Activated T-helper 1 cell treated with anti-CD3 and anti-CD28 coated beads, Interleukin-12 subunit alpha, Interleukin-12 subunit beta, Interleukin-2, Interleukin-4 antibody, amounts not matched to agents 30 ng/mL and 10 ng/mL and 1 ng/mL, durations not matched to agents 14 hours and 24 hours and 36 hours (primary cell): ENCODE measurements around the gene BTBD2. TPM values are rescaled to one million over a fixed set of nuclear protein-coding genes. Genes with fewer than 3 reads are reported as not detected.

Experiments used
- DNase-seq: peaks from one replicate; pipeline ENCODE4 v3.0.0; 2021; ENCODE audit warnings: low spot score
- H3K27ac Mint-ChIP-seq: one replicate; pipeline ENCODE4 v1.8.0; 2021; ENCODE audit warnings: mild to moderate bottlenecking, mixed read lengths
- H3K27me3 Mint-ChIP-seq: one replicate; pipeline ENCODE4 v1.8.0; 2022; ENCODE audit warnings: mild to moderate bottlenecking, moderate library complexity, mixed read lengths; ENCODE audit not compliant: insufficient read depth
- H3K36me3 Mint-ChIP-seq: one replicate; pipeline ENCODE4 v1.8.0; 2021; ENCODE audit warnings: low read depth, mixed read lengths
- H3K4me1 Mint-ChIP-seq: one replicate; pipeline ENCODE4 v1.8.0; 2021; ENCODE audit warnings: low read depth, mixed read lengths
- H3K4me3 Mint-ChIP-seq: one replicate; pipeline ENCODE4 v1.8.0; 2021; ENCODE audit warnings: mild to moderate bottlenecking, moderate library complexity, mixed read lengths
- H3K9me3 Mint-ChIP-seq: one replicate; pipeline ENCODE4 v1.8.0; 2021; ENCODE audit warnings: mixed read lengths
- intact Hi-C: fragments of 100-400 bp; cut with micrococcal nuclease; formaldehyde crosslinking; loops from one replicate; pipeline ENCODE4 v1.15.1; 2024
- total RNA-seq: library from RNA; stranded (reverse); gene quantifications from 2 replicates; pipeline ENCODE4 v1.2.3, GENCODE V29; 2022

The BTBD2 gene
- total RNA-seq, 1 donor from 2014 or later: 27.5 TPM

DNA sequence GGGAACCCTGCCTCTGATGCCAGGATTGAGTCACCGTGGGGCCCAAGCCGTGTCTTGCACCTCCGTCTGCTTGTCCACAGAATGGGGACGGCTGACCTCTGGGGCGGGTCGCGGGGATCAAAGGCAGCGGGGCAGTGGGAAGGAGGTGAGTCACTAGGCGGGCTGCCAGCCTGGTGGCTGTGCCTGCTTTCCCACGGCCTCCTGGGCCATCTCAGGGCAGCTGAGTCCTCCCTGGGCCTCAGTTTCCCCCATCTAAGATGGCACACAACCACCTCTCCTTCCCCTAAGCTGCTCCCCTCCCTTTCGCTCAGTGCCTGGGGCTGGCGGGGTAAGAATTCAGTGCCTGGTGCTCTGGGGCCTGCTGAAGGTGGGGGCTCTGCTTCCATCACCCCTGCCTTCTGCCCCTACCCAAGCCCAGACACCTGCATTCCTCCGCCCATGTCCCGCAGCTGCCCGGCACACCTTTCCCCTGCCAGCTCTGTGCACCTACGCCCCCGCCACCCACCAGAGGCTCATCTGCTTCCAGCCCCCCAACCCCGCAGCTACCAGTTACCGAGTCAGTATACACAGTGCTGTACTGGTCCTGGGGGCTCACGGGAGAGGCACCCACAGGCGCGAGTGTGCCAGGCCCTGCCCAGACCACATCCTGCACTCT lies 32.1 kb upstream of the BTBD2 start:
- H3K9me3 Mint-ChIP-seq: no peaks in the 10 kb centered on the region
- H3K27ac Mint-ChIP-seq: no peak overlapping the region
- H3K4me3 Mint-ChIP-seq: peak overlapping the region; percentile 30
- DNase-seq: no peak
- no peaks in the 10 kb centered on the region for H3K27me3 Mint-ChIP-seq
- H3K4me1 Mint-ChIP-seq: peaks cover 19% of the 10 kb centered on the region
- intact Hi-C loops: no loop called here
- H3K36me3 Mint-ChIP-seq: no peaks in the 10 kb centered on the region

DNA sequence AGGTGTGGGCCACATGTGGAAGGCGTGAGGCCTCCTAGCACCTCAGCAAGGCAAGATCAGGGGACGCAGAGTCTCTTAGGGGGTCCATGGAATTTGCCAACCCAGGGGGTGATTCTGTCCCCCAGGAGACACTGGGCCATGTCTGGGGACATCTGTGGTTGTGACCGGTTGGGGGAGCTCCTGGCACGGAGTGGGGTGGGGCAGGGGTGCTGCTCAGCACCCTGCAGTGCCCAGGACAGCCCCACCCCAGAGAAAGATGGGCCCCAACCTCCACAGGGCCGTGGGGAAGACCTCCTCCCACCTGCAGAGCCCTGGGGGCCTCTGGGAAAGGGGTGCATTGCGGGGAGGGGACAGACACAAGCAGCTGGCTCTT lies 31.5 kb upstream of the BTBD2 start:
- Mint-ChIP-seq H3K27me3 (no peaks in the 10 kb centered on the region), H3K27ac (peak overlapping the region; percentile 34), H3K4me3 (no peak overlapping the region), H3K4me1 (peaks cover 15% of the 10 kb centered on the region), H3K36me3 (no peaks in the 10 kb centered on the region), H3K9me3 (no peaks in the 10 kb centered on the region)
- intact Hi-C loops: no loop called here
- DNase-seq: no peak

DNA sequence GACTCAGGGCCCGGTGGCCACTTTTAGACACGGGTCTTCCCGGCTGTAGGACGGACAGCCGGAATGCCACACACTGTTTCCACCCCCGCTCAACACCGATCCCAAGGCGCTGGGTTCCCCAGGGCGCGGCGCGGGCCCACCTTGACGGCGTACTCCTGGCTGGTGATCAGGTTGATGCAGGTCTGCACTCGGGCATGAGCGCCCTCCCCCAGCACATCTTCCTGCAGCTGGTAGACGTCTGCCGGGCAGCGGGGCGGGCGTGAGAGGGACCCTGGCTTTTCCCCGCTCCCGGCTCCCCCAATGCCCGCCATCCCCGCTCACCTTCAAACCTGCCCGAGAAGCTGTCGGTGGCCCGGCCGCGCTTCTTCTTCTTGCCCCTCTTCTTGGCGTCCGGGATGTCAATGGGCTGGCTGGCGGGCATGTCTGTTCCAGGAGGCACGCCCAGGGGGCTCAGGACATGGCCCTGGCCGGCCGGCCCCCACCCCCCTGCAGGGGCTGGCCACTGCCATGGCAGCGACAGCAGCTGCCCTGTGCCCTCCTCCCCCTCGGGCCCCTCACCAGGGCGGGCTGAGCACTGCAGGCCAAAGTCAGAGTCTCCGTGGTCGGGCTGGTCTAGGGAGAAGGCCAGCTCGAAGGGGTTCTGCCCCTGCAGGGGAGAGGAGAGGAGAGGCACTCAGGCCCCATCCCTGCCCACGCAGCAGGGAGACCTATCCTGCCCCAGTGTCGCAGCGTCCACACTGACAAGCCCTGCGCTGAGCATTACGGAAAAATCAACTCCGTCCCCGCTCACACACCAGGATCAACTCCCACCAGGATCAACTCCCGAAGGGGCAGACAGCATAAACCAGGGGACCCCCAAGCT lies 30.8 kb upstream of the BTBD2 start:
- Mint-ChIP-seq H3K27ac (no peak overlapping the region), H3K4me1 (peaks cover 10% of the 10 kb centered on the region), H3K27me3 (no peaks in the 10 kb centered on the region), H3K36me3 (peaks cover 1% of the 10 kb centered on the region), H3K9me3 (no peaks in the 10 kb centered on the region), H3K4me3 (peak overlapping the region; percentile 37)
- intact Hi-C loops: no loop called here
- DNase-seq: no peak

DNA sequence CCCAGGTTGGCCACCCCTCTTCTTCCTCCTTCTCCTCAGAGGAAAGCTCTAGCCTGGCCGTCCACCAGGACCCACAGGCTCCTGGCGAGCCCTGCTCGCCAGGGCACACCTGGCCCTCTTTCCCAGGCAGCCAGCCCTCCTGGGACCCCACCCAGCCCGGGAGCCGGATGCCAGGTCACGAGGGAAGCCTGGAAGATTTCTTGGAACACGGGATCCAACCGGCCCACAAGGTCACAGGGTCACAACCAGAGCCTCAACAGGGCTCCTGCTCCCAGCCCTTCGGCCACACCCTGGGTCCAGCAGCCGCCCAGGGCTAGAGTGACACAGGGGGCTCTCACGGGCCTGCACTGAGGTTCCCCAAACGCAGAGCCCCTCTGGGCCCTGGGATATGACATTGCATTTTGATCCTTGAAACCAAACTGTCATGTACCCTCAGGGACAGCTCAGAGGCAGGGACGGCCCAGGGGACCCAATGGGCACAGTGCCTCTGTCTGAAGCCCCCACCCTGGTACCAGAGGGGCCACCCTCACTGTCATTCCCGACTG lies 30.1 kb upstream of the BTBD2 start:
- peaks cover 10% of the 10 kb centered on the region for H3K4me1 Mint-ChIP-seq
- no peak for DNase-seq
- intact Hi-C loops: no loop called here
- no peak overlapping the region for H3K4me3 Mint-ChIP-seq
- H3K27ac Mint-ChIP-seq: no peak overlapping the region
- no peaks in the 10 kb centered on the region for H3K27me3 Mint-ChIP-seq
- H3K9me3 Mint-ChIP-seq: no peaks in the 10 kb centered on the region
- H3K36me3 Mint-ChIP-seq: peaks cover 5% of the 10 kb centered on the region

DNA sequence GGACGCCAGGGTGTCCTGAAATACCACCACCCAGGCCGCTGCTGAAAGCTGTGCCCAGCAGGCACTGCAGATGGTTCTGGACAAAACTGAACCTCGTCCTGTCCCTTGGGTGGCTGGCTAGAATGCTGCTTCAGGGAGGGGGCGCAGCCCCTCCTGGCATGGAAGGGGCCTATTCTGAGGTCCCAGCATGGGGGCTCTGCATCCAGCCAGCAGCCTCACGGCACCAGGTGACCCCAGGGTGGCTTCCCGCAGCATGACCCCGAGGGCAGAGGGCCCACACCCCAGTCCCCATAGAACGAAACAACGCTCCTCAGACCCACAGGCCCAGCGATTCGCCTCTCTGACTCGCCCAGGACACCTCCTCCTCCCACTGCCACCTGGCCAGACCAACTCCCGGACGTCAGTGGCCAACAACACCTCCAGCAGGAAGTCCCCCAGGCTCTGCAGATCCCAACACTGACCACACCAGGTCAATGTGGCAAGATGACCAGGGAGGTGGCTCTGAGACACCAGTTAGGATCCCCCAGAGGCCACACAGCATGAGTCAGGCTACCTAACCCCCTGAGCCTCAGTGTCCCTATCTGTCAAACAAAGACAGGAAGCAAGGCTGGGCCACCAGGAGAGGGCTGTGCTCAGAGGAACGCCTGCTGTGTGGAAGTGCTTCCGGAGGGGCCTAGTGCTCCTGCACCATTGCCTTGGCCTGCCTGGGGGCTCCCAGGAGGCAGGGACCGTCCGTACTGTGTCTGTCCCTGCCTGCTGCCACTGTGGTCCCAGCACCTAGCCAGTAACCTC lies 29.4 kb upstream of the BTBD2 start:
- no peak overlapping the region for H3K4me3 Mint-ChIP-seq
- H3K27ac Mint-ChIP-seq: peak overlapping the region; percentile 55
- H3K4me1 Mint-ChIP-seq: peaks cover 10% of the 10 kb centered on the region
- peaks cover 7% of the 10 kb centered on the region for H3K36me3 Mint-ChIP-seq
- intact Hi-C loops: loop anchor here (5.0 kb wide), 1 partner anchor 107 kb away; the partner anchor contains the start of gene AP3D1
- no peaks in the 10 kb centered on the region for H3K27me3 Mint-ChIP-seq
- no peak for DNase-seq
- H3K9me3 Mint-ChIP-seq: no peaks in the 10 kb centered on the region

DNA sequence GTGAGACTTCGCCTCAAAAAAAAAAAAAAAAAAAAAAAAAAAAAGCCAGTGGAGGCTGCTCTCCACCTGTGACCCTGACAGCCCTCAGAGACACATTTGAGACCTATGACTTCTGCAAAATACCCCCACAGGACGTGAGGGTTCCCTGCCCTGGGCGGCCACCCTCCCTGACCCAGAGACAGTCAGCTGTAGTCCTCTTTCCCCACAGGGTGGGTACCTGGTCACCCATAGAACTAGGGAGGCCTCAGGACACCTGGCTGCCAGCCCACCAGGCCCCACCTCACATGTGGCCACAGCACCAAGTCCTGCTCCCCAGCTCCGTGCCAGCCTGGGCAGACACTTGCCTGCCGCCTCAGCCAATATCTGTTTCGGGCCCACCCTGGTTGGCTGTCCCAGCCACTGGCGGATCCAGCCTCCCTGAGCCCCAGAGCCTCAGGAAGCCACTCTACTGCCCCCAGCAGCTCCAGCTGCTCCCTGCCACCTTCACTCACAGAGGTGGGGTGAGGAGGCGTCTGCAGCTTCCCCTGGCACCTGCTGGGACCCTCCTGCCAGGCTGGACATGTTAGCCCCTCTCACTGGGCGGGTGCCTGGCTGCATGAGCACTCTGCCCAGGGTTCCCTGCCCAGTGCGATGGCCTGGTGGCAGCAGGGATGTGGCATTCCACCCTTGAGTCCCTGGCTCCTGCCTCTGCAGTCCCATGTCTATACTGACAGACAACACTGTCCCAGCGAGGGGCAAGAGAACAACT lies 28.6 kb upstream of the BTBD2 start:
- Mint-ChIP-seq H3K4me1 (peaks cover 8% of the 10 kb centered on the region), H3K4me3 (no peak overlapping the region), H3K27me3 (no peaks in the 10 kb centered on the region), H3K9me3 (no peaks in the 10 kb centered on the region), H3K27ac (no peak overlapping the region), H3K36me3 (peaks cover 10% of the 10 kb centered on the region)
- intact Hi-C loops: loop anchor here (5.0 kb wide), 1 partner anchor 108 kb away; the partner anchor contains the start of gene AP3D1
- no peak for DNase-seq

DNA sequence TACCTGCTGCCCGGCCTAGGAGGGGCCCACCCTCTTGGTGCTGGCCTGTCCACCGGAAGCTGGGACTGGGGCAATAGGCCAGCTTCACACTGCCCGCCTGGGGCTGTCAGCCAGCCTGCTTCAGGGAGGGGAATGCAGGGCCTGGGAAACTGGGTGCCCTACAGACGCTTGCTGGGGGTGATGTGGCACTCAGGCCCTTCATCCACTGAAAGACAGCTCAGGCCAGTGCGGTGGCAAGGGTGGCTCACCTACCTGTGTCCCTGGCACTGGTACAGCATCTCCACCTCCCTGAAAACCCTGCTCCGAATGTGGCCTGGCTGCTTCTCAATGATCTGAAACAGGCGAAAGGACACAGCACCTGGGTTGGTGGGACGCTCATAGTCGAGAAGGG lies 27.7 kb upstream of the BTBD2 start:
- peaks cover 10% of the 10 kb centered on the region for H3K36me3 Mint-ChIP-seq
- H3K27me3 Mint-ChIP-seq: no peaks in the 10 kb centered on the region
- no peak for DNase-seq
- H3K4me1 Mint-ChIP-seq: peaks cover 4% of the 10 kb centered on the region
- H3K27ac Mint-ChIP-seq: peak overlapping the region; percentile 89
- intact Hi-C loops: loop anchor here (5.0 kb wide), 1 partner anchor 109 kb away; the partner anchor contains the start of gene AP3D1
- H3K4me3 Mint-ChIP-seq: peak overlapping the region; percentile 78
- no peaks in the 10 kb centered on the region for H3K9me3 Mint-ChIP-seq

DNA sequence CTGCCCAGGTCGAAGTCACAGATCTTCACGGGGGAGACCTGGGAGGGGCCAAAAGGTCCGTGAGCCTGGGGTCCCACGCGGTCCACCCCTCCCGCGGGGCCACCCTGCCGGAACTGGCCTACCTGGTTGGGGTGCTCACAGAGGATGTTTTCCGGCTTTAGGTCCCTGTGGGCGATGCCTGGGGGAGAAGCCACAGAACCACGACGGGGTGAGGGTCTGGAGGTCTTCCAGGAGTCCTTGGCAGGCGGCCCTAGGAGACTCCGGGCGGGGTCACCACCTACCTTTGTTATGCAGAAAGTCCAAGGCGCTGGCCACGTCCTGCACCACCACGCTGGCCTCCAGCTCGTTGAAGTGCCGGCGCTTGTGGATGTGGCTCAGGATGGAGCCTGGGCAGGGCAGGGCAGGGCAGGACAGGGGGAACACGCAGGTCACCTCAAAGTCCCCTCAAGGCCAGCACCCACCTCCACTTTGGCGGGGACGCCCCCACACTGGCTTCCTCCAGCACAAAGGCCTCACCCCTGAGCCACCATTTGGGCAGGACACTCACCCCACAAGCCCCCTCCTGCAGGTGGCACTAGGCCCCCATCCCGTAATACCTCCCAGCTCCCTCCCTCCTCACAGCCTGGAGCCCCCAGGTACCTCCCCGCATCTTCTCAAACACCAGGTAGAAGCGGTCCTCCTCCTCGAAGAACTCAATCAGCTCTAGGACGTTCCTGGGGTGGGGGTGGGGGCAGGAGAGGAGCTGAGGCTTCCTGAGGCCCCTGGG lies 27.2 kb upstream of the BTBD2 start:
- Mint-ChIP-seq H3K27me3 (no peaks in the 10 kb centered on the region), H3K9me3 (no peaks in the 10 kb centered on the region), H3K27ac (peak overlapping the region; percentile 85), H3K4me3 (peak overlapping the region; percentile 78), H3K36me3 (peaks cover 13% of the 10 kb centered on the region), H3K4me1 (peaks cover 4% of the 10 kb centered on the region)
- no peak for DNase-seq
- intact Hi-C loops: loop anchor here (1.0 to 5.0 kb wide), 6 partner anchors 9 to 110 kb away; partner anchors contain the start of genes AP3D1, IZUMO4, MKNK2 and MOB3A

DNA sequence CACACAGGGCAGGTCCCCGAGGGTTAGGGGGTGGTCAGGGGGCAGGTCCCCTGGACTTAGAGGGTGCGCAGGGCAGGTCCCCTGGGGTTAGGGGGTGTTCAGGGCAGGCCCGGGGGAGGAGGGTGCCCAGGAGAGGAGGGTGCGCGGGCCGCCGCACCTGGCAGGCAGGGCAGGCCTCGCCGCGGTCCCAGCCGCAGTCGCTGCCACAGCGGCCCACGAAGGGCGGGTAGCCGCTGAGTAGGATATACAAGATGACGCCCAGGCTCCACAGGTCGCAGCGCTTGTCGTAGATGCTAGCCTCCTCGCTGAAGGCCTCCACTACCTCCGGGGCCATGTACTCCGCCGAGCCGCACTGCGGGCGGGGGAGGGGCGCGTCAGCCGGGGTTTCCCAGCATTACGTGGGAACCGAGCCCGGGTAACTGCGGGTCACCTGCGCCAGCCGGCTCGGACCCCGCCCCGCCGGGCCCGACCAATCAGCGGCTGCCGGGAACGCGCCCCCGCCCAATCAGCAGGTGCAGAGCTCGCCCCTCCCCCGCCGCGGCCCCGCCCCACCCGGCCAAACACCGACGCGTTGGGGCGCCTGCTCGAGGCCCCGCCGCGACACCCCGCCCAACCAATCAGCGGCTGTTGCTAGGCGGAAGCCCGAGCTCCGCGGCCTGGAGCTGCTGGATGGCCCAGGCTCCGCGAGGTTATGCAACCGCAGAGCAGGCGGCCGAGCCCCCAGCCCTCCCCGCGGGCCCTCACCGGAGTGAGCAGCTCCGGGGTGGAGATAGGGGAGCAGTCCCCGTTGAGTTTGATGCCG lies 26.4 kb upstream of the BTBD2 start:
- H3K4me1 Mint-ChIP-seq: peaks cover 4% of the 10 kb centered on the region
- H3K36me3 Mint-ChIP-seq: peaks cover 13% of the 10 kb centered on the region
- peak overlapping the region; percentile 81 for H3K4me3 Mint-ChIP-seq
- peak; percentile 99 for DNase-seq
- H3K9me3 Mint-ChIP-seq: no peaks in the 10 kb centered on the region
- H3K27me3 Mint-ChIP-seq: no peaks in the 10 kb centered on the region
- peak overlapping the region; percentile 87 for H3K27ac Mint-ChIP-seq
- intact Hi-C loops: loop anchor here (1.0 to 5.0 kb wide), 6 partner anchors 9 to 110 kb away; partner anchors contain the start of genes AP3D1, IZUMO4, MKNK2 and MOB3A

DNA sequence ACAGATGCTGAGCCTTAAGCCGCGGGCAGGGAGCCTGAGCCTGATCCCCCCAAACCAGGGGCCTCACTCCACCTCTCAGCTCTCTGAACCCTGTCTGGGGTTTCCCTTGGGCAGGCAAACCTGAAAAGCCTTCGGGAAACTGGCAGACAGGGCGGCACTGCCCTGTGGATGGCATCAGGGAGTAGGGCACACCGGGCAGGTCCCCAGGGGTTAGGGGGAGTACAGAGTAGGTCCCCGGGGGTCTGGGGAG lies 25.8 kb upstream of the BTBD2 start:
- Mint-ChIP-seq H3K4me3 (peak overlapping the region; percentile 81), H3K9me3 (no peaks in the 10 kb centered on the region), H3K27me3 (no peaks in the 10 kb centered on the region), H3K4me1 (peaks cover 4% of the 10 kb centered on the region), H3K36me3 (peaks cover 13% of the 10 kb centered on the region), H3K27ac (peak overlapping the region; percentile 87)
- intact Hi-C loops: loop anchor here (5.0 kb wide), 1 partner anchor 111 kb away; the partner anchor contains the start of gene AP3D1
- no peak for DNase-seq
